ENCODE results near the gene USP9Y.
"Not testable (repeated sequence)": the region's sequence is repeated elsewhere in the genome, so short reads cannot be mapped to it uniquely, and the experiment has no call there.

USP9Y gene
- 0 to 295 (median 252) reads per million in 4 donors for total RNA-seq

- DNase-seq: no peak
These were observed at the start of gene USP9Y for GRCh38 chrY:12701181-12701695. TSS of gene USP9Y (plus strand) at chrY:12701231. CDS start at chrY:12709448, 8,217 bp downstream.

- no peak for DNase-seq
These were observed 49.4 kb upstream of the USP9Y start for GRCh38 chrY:12651621-12652036.

GRCh38 chrY:12661745-12662681 lies 39.0 kb upstream of the USP9Y start:
- peak in 4 of 5 donors; percentile 74 to 80 (median 76) for DNase-seq

- peak in 4 of 5 donors; percentile 7 to 31 (median 18) for DNase-seq
These were observed 38.1 kb upstream of the USP9Y start for GRCh38 chrY:12662745-12663591.

GRCh38 chrY:12663845-12664244 lies 37.2 kb upstream of the USP9Y start:
- DNase-seq: not testable (repeated sequence)

- DNase-seq: no peak
These were observed 22.9 kb upstream of the USP9Y start for GRCh38 chrY:12678111-12678510.

GRCh38 chrY:12681535-12681934 lies 19.5 kb upstream of the USP9Y start:
- DNase-seq: no peak

GRCh38 chrY:12688337-12688736 lies 12.7 kb upstream of the USP9Y start:
- DNase-seq: no peak

GRCh38 chrY:12700087-12700486 lies 944 bp upstream of the USP9Y start:
- DNase-seq: no peak

- DNase-seq: no peak
These were observed 1.1 kb downstream of the USP9Y start for GRCh38 chrY:12702174-12702573.

GRCh38 chrY:12710460-12710859 lies 9.4 kb downstream of the USP9Y start:
- no peak for DNase-seq

- DNase-seq: no peak
These were observed 14.3 kb downstream of the USP9Y start for GRCh38 chrY:12715376-12715775.

GRCh38 chrY:12729746-12730145 lies 28.7 kb downstream of the USP9Y start:
- no peak for DNase-seq

- DNase-seq: no peak
These were observed 32.6 kb downstream of the USP9Y start for GRCh38 chrY:12733625-12734024.

- DNase-seq: no peak
These were observed 33.0 kb downstream of the USP9Y start for GRCh38 chrY:12734051-12734450.

- no peak for DNase-seq
These were observed 40.4 kb downstream of the USP9Y start for GRCh38 chrY:12741414-12741813.

GRCh38 chrY:12742725-12743124 lies 41.7 kb downstream of the USP9Y start:
- DNase-seq: no peak

- DNase-seq: no peak
These were observed 43.1 kb downstream of the USP9Y start for GRCh38 chrY:12744091-12744490.

- no peak for DNase-seq
These were observed 48.3 kb downstream of the USP9Y start for GRCh38 chrY:12749293-12749692.

GRCh38 chrY:12752856-12753255 lies 51.8 kb downstream of the USP9Y start:
- DNase-seq: no peak

- no peak for DNase-seq
These were observed 55.0 kb downstream of the USP9Y start for GRCh38 chrY:12756021-12756420.

- no peak for DNase-seq
These were observed 64.9 kb downstream of the USP9Y start for GRCh38 chrY:12765976-12766375.

GRCh38 chrY:12784521-12784920 lies 83.5 kb downstream of the USP9Y start:
- no peak for DNase-seq

Measured in T-helper 1 cell (primary cell).